Naive B cell (primary cell): Measurements from ENCODE around the gene HOXD9. TPM values are rescaled to one million over a fixed set of nuclear protein-coding genes. Genes with fewer than 3 reads are reported as not detected.

ENCODE experiments used
- ATAC-seq, 2 donors: fragments of 150-1000 bp; cut with Tn5 transposase; 2 replicates each; pipeline ENCODE4 v1.10.0; 2021; ENCODE audit warnings: low read depth in 2 of 2, mild to moderate bottlenecking in 2 of 2, moderate library complexity in 2 of 2
- DNase-seq: peaks from one replicate; pipeline ENCODE4 v3.0.0; 2022
- H3K27ac Mint-ChIP-seq, 6 donors: one replicate each; pipeline ENCODE4 v1.8.0; 2020 to 2022; ENCODE audit warnings: mild to moderate bottlenecking in 6 of 6, mixed read lengths in 6 of 6, moderate library complexity in 5 of 6, inconsistent platforms in 2 of 6
- H3K27me3 Mint-ChIP-seq, 3 donors: one replicate each; pipeline ENCODE4 v1.8.0; 2021 to 2022; ENCODE audit warnings: mixed read lengths in 3 of 3, mild to moderate bottlenecking in 1 of 3
- H3K36me3 Mint-ChIP-seq, 2 donors: one replicate each; pipeline ENCODE4 v1.8.0; 2020 to 2022; ENCODE audit warnings: mixed read lengths in 2 of 2, inconsistent platforms in 1 of 2, mild to moderate bottlenecking in 1 of 2
- H3K4me1 Mint-ChIP-seq, 3 donors: one replicate each; pipeline ENCODE4 v1.8.0; 2020 to 2022; ENCODE audit warnings: mixed read lengths in 3 of 3, inconsistent platforms in 1 of 3, mild to moderate bottlenecking in 1 of 3, moderate library complexity in 1 of 3
- H3K4me3 Mint-ChIP-seq, 8 donors: one replicate each; pipeline ENCODE4 v1.8.0; 2020 to 2022; ENCODE audit warnings: mild to moderate bottlenecking in 8 of 8, mixed read lengths in 8 of 8, moderate library complexity in 8 of 8, inconsistent platforms in 2 of 8
- H3K9me3 Mint-ChIP-seq, 7 donors: one replicate each; pipeline ENCODE4 v1.8.0; 2020 to 2022; ENCODE audit warnings: mixed read lengths in 7 of 7, mild to moderate bottlenecking in 5 of 7, inconsistent platforms in 2 of 7, moderate library complexity in 1 of 7
- polyA plus RNA-seq, 6 donors: library from polyadenylated mRNA; unstranded; fragments of 300-500 nt; fragmentation: Illumina TruSeq; gene quantifications; one replicate each; pipeline ENCODE4 v1.2.3, GENCODE V29; 2021; ENCODE audit warnings: low read depth in 6 of 6

HOXD9 gene
- polyA plus RNA-seq, 6 donors from 2014 or later = not detected

GRCh38 chr2:176148751-176149421 lies 26.4 kb downstream of the HOXD9 start:
- no peak for DNase-seq
- no peak for ATAC-seq
- Mint-ChIP-seq H3K4me3 (no peak overlapping the region), H3K9me3 (peaks cover 0 to 13% (median 3%) of the 10 kb centered on the region in 7 donors), H3K27ac (peak overlapping the region in 1 of 6 donors; percentile 32), H3K36me3 (peaks cover 0 to 8% of the 10 kb centered on the region in 2 donors), H3K4me1 (peaks cover 0 to 6% (median 2%) of the 10 kb centered on the region in 3 donors), H3K27me3 (peaks cover 64 to 96% (median 93%) of the 10 kb centered on the region in 3 donors)

- peaks cover 0 to 8% of the 10 kb centered on the region in 2 donors for H3K36me3 Mint-ChIP-seq
- H3K9me3 Mint-ChIP-seq = peaks cover 0 to 13% (median 3%) of the 10 kb centered on the region in 7 donors
- no peak overlapping the region for H3K4me3 Mint-ChIP-seq
- DNase-seq (no peak), ATAC-seq (no peak)
- peaks cover 0 to 6% (median 2%) of the 10 kb centered on the region in 3 donors for H3K4me1 Mint-ChIP-seq
- peaks cover 67 to 96% (median 93%) of the 10 kb centered on the region in 3 donors for H3K27me3 Mint-ChIP-seq
- no peak overlapping the region for H3K27ac Mint-ChIP-seq
Measured at GRCh38 chr2:176149481-176149938, 27.0 kb downstream of the HOXD9 start.

GRCh38 chr2:176149939-176150583 lies 27.5 kb downstream of the HOXD9 start:
- H3K36me3 Mint-ChIP-seq = peaks cover 0 to 8% of the 10 kb centered on the region in 2 donors
- ATAC-seq = no peak
- H3K9me3 Mint-ChIP-seq = peaks cover 0 to 13% (median under 1%) of the 10 kb centered on the region in 7 donors
- H3K4me1 Mint-ChIP-seq = peaks cover 0 to 6% (median 2%) of the 10 kb centered on the region in 3 donors
- H3K27ac Mint-ChIP-seq = peak overlapping the region in 1 of 6 donors; percentile 91
- peak overlapping the region in 2 of 8 donors; percentile 10 to 26 for H3K4me3 Mint-ChIP-seq
- peaks cover 67 to 96% (median 93%) of the 10 kb centered on the region in 3 donors for H3K27me3 Mint-ChIP-seq
- DNase-seq = no peak

DNA sequence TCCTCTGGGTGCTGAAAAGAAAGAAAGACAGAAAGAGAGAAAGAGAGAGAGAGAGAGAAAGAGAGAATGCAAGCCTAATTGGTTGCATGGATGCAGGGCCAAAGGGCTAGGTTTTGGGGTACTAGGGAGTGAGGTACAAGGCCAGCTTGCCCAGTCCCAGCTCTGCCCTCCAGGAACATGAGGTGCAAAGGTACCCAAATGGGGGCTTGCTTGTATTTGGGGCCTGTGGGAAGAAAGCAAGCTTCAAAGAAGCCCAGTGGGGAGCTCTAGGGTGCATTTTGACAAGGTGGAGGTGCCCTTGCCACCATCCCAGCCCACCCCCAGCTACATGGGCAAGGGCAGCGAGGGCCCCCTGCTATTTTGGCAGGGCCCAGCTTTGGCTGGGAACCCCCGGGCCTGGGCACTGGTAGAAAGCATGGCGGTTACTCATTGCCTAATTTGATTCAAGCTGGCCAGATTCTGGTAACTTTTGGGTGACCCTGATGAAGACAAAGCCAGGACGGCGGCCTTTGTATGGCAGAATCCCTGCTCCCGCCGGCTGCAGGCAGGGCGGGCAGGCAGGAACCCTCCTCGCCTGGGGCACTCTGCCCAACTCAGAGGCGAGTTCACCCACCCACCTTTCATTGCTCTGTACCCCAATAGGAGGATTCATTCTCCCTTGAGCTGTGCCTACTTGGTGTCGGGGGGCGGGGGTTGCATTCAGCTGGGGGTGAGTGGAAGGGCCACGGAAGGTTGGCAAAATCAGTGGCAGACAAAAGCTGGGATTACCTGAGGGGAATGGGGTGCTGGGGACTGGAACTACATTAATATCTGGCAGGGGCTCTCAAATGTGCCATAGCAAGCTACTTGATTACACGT lies 28.3 kb downstream of the HOXD9 start:
- H3K27me3 Mint-ChIP-seq = peaks cover 66 to 96% (median 93%) of the 10 kb centered on the region in 3 donors
- no peak for ATAC-seq
- peaks cover 0 to 13% (median 0%) of the 10 kb centered on the region in 7 donors for H3K9me3 Mint-ChIP-seq
- no peak for DNase-seq
- peaks cover 0 to 8% of the 10 kb centered on the region in 2 donors for H3K36me3 Mint-ChIP-seq
- peak overlapping the region in 2 of 6 donors; percentile 43 to 91 for H3K27ac Mint-ChIP-seq
- peaks cover 0 to 6% (median 2%) of the 10 kb centered on the region in 3 donors for H3K4me1 Mint-ChIP-seq
- peak overlapping the region in 2 of 8 donors; percentile 10 to 26 for H3K4me3 Mint-ChIP-seq

DNA sequence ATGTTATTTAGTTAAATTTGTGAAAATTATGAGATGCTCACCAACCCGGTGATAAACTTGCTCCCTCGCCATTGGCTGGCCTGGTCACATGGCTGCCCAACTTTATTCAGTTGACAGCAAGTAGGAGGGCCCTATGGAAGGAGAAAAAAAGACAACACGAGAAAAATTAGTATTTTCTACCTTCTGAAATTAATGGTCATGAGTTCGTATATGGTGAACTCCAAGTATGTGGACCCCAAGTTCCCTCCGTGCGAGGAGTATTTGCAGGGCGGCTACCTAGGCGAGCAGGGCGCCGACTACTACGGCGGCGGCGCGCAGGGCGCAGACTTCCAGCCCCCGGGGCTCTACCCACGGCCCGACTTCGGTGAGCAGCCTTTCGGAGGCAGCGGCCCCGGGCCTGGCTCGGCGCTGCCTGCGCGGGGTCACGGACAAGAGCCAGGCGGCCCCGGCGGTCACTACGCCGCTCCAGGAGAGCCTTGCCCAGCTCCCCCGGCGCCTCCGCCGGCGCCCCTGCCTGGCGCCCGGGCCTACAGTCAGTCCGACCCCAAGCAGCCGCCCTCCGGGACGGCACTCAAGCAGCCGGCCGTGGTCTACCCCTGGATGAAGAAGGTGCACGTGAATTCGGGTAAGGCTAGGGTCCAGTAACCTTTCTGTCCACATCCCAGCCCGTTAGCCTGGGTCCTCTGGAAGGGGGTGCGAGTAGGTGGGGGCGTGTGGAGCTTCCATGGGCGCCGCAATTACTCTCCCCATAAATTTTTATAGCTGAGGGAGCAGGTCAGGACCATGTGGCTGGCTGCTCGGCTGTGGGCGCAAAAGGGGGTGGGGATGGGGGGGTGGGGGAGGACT lies 29.1 kb downstream of the HOXD9 start, which contains the start of gene HOXD4:
HOXD4 (plus strand) TSS at position 109 of the 846 bp plus-strand sequence; CDS start at position 193, 84 bp downstream.
- no peak for ATAC-seq
- Mint-ChIP-seq H3K4me1 (peaks cover 0 to 6% (median 2%) of the 10 kb centered on the region in 3 donors), H3K9me3 (peaks cover 0 to 13% (median 0%) of the 10 kb centered on the region in 7 donors), H3K36me3 (peaks cover 0 to 8% of the 10 kb centered on the region in 2 donors), H3K27me3 (peaks cover 63 to 96% (median 93%) of the 10 kb centered on the region in 3 donors), H3K27ac (peak within 1 kb of the TSS in 3 of 6 donors; percentile 7 to 91 (median 43)), H3K4me3 (peak within 1 kb of the TSS in 2 of 8 donors; percentile 10 to 26)
- no peak for DNase-seq

- peaks cover 3 to 6% (median 5%) of the 10 kb centered on the region in 3 donors for H3K4me1 Mint-ChIP-seq
- H3K4me3 Mint-ChIP-seq = no peak overlapping the region
Measured at GRCh38 chr2:176152350-176153181, 30.0 kb downstream of the HOXD9 start.

DNA sequence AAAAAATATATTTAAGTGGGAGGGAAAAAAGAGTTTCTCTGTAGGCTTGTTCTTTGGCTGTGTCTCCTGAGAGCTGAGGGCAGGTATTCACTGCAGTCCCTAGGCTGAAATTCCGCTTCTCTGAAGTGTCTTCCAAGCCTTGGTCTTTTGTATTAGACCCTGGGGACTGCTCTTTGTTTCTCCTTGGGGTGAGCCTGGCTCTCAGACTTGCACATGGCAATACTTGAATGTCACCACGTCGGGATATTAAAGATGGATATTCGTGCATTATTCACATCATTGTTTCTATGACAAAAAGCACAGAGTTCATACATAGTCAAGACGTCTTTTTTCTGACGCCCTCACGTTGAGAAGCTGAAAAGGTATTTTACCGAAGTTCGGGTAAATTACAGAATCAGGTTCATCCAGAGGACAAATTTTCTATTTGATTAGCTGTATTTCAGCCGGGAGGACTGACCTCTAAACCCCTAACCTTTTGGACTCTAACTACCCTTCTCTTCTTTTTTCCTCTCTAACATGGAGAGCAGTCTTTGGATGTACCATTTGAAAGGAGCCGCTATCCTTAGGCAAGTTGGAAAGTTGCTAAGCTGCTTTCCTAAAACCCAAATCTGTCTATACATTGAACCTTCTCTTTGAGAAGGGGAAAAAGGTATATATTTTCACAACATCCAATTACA lies 32.2 kb downstream of the HOXD9 start:
- peaks cover 0 to 9% (median 3%) of the 10 kb centered on the region in 7 donors for H3K9me3 Mint-ChIP-seq
- peaks cover 4 to 12% (median 8%) of the 10 kb centered on the region in 3 donors for H3K4me1 Mint-ChIP-seq

More at GRCh38 chr2:176152350-176153181, 30.0 kb downstream of the HOXD9 start:
- Mint-ChIP-seq H3K27me3 (peaks cover 60 to 93% (median 93%) of the 10 kb centered on the region in 3 donors), H3K27ac (no peak overlapping the region), H3K36me3 (peaks cover 0 to 13% of the 10 kb centered on the region in 2 donors), H3K9me3 (peaks cover 0 to 9% (median 3%) of the 10 kb centered on the region in 7 donors)
- DNase-seq (no peak), ATAC-seq (no peak)

DNA sequence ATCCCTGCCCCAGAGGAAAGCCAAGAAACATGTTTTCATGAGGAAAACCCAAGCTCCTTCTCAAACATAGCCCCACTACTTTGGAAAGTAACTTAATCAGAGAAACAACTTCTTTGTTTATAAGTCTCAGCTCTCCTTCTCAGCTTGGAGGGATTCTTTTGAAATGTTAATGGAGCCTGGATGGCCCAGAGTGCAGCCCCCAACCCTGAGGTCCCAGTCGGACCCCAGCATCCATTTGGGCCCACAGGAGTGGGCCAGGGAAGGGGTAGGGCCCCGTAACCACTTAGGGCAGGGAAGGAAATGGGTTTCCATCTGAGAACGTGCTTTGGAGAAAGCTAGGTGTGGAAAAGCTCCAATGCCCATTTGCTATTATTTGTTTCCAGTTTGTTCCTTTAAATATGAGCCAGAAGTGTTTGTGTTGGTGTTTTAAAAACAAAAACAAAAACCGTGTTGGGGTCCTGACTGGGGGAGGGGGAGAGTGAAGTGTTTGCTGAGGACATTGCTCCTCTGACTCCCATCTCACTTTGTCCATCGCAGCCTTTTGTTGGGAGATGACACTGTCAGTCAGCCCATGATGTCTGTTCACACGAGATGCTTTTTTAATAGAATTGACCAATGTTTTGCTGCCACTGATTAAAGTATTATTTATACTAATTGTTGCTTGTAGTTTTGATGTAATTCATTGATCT lies 33.0 kb downstream of the HOXD9 start:
- Mint-ChIP-seq H3K36me3 (peaks cover 0 to 11% of the 10 kb centered on the region in 2 donors), H3K9me3 (peaks cover 0 to 5% (median 3%) of the 10 kb centered on the region in 7 donors), H3K4me3 (peak overlapping the region in 1 of 8 donors; percentile 62), H3K27ac (peak overlapping the region in 2 of 6 donors; percentile 3 to 52), H3K4me1 (peaks cover 4 to 8% (median 6%) of the 10 kb centered on the region in 3 donors), H3K27me3 (peaks cover 44 to 86% (median 78%) of the 10 kb centered on the region in 3 donors)
- ATAC-seq (no peak), DNase-seq (no peak)

More for the DNA sequence above, 32.2 kb downstream of the HOXD9 start:
- Mint-ChIP-seq H3K27ac (no peak overlapping the region), H3K4me3 (peak overlapping the region in 1 of 8 donors; percentile 62), H3K36me3 (peaks cover 0 to 16% of the 10 kb centered on the region in 2 donors), H3K27me3 (peaks cover 50 to 89% (median 84%) of the 10 kb centered on the region in 3 donors)
- DNase-seq = no peak
- no peak for ATAC-seq

DNA sequence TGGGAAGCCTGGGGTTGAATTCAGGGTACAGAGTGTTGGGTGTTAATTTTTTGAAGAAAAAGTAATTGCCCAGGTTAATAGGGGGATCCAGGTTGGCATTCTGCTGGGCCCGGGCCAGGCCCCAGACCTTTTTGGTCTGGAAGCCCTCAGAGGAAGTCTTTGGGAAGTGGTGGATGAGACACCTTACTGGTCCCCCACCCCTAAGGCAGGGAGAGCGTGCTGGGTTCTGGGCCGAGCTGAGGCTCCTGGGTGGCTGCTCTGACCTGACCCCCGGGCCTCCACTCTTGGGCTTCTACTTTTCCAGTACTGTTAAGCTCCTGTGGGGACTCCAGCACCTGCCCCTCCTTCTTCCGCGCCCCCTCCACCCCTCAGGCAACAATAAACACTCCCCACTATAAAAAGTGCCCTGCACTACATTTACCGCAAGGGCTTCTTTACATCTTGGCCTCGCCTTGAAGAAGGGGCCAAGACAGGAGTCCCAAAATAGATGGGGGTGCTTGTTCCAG lies 33.8 kb downstream of the HOXD9 start:
- no peak for DNase-seq
- H3K4me3 Mint-ChIP-seq = peak overlapping the region in 2 of 8 donors; percentile 18 to 46
- peaks cover 0 to 8% of the 10 kb centered on the region in 2 donors for H3K36me3 Mint-ChIP-seq

DNA sequence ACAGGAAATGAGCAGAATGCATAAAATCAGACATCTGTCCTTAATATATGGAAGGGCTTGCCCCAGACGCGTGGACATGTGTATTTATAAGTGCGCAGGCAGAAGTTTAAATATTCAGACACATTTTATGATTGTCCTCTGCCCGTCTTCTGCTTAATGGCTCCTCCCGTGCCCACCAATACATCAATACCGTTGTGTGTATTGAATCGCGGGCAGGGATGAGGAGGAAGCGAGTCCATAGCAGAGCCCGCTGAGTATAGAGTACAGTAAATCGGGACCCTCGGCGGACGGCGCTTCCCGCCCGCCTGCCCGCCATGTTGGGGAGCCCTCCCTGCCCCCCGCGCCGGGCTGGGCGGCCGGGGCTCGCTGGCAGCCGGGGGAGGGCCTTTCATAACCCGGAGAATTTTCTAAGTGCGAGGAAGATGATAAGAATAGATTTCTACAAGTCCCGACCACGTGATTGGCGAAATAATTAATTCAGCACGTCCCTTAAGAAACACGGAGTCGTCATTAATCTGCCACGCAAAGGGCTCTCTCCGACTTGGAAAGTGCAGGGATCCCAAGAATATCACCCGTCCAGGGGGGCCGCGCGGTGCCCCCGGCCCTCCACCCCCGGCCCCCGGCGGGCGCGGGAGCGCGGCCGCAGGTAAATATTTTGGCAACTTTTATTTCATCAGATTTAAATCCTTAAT lies 34.4 kb downstream of the HOXD9 start, which contains the start of gene HOXD3:
HOXD3 (plus strand) TSS at position 501 of the 692 bp plus-strand sequence. CDS start 11,808 bp downstream, outside the sequence.
- ATAC-seq (no peak), DNase-seq (no peak)
- peak within 1 kb of the TSS in 7 of 8 donors; percentile 19 to 85 (median 46) for H3K4me3 Mint-ChIP-seq
- H3K27ac Mint-ChIP-seq = peak within 1 kb of the TSS in 4 of 6 donors; percentile 33 to 96 (median 90)
- peaks cover 0 to 8% of the 10 kb centered on the region in 2 donors for H3K36me3 Mint-ChIP-seq
- H3K27me3 Mint-ChIP-seq = peaks cover 47 to 86% (median 78%) of the 10 kb centered on the region in 3 donors
- H3K4me1 Mint-ChIP-seq = peaks cover 4 to 16% (median 6%) of the 10 kb centered on the region in 3 donors
- peaks cover 0 to 6% (median 4%) of the 10 kb centered on the region in 7 donors for H3K9me3 Mint-ChIP-seq

More for the DNA sequence above, 33.8 kb downstream of the HOXD9 start:
- peak overlapping the region in 1 of 6 donors; percentile 59 for H3K27ac Mint-ChIP-seq
- peaks cover 0 to 6% (median 4%) of the 10 kb centered on the region in 7 donors for H3K9me3 Mint-ChIP-seq
- peaks cover 43 to 86% (median 78%) of the 10 kb centered on the region in 3 donors for H3K27me3 Mint-ChIP-seq
- no peak for ATAC-seq
- H3K4me1 Mint-ChIP-seq = peaks cover 4 to 15% (median 6%) of the 10 kb centered on the region in 3 donors
